HUES6 (cell line): ENCODE measurements around the gene EIF3L.
A peak's percentile ranks its signal among the peaks of the same experiment; 100 is the strongest.

Experiments
- H3K27ac ChIP-seq: 2 replicates; pipeline ENCODE4 v1.7.0; 2013; ENCODE audit warnings: low read depth, mild to moderate bottlenecking, low read length, inconsistent platforms
- H3K27me3 ChIP-seq: 2 replicates; pipeline ENCODE4 v1.6.1; 2013; ENCODE audit warnings: low read length; ENCODE audit not compliant: control insufficient read depth, insufficient read depth
- H3K36me3 ChIP-seq: 2 replicates; pipeline ENCODE4 v1.6.1; 2013; ENCODE audit warnings: low read length; ENCODE audit not compliant: control insufficient read depth, insufficient read depth
- H3K4me1 ChIP-seq: 2 replicates; pipeline ENCODE4 v1.6.1; 2013; ENCODE audit warnings: low read length; ENCODE audit not compliant: control insufficient read depth, insufficient read depth
- H3K4me3 ChIP-seq: 2 replicates; pipeline ENCODE4 v1.5.1; 2013; ENCODE audit warnings: low read depth, low read length
- H3K9ac ChIP-seq: one replicate; pipeline ENCODE4 v1.6.1; 2013; ENCODE audit warnings: mild to moderate bottlenecking, low read length
- H3K9me3 ChIP-seq: 2 replicates; pipeline ENCODE4 v1.6.1; 2013; ENCODE audit warnings: low read depth, low read length; ENCODE audit not compliant: control insufficient read depth, insufficient read depth

The EIF3L gene

DNA sequence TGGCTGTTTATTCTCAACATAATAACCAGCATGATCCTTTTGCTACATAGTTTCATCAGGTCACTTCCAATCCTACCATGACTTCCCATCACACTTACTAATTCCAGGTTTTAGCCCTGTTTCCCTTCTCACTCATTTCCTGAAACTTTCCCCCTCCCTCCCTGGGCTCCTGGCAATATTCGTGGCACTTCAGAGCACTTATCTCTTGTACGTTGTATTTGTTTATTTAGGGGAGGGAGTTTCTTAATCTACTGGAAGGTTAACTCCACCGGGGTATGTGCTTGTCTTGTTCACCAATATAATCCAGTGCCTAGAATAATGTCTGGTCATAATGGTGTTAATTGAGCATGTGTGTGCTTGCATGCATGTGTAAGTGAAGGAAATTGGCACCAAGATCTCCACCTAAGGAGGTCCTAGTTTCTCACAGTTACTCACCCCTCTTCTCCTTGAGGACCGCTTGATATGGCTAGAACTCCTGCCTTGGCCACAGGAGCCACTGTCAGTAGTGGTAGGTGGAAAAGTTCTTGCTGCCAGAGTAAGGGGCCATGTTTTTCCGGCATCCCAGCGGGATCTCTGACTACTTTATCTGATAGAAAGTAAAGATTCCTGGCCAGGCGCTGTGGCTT is 11.7 kb downstream of the EIF3L start:
- Histone ChIP-seq H3K9ac (no peak overlapping the region), H3K4me1 (no peaks in the 10 kb centered on the region), H3K27ac (no peak overlapping the region), H3K9me3 (no peaks in the 10 kb centered on the region), H3K4me3 (no peak overlapping the region), H3K36me3 (peaks cover 94% of the 10 kb centered on the region), H3K27me3 (no peaks in the 10 kb centered on the region)

DNA sequence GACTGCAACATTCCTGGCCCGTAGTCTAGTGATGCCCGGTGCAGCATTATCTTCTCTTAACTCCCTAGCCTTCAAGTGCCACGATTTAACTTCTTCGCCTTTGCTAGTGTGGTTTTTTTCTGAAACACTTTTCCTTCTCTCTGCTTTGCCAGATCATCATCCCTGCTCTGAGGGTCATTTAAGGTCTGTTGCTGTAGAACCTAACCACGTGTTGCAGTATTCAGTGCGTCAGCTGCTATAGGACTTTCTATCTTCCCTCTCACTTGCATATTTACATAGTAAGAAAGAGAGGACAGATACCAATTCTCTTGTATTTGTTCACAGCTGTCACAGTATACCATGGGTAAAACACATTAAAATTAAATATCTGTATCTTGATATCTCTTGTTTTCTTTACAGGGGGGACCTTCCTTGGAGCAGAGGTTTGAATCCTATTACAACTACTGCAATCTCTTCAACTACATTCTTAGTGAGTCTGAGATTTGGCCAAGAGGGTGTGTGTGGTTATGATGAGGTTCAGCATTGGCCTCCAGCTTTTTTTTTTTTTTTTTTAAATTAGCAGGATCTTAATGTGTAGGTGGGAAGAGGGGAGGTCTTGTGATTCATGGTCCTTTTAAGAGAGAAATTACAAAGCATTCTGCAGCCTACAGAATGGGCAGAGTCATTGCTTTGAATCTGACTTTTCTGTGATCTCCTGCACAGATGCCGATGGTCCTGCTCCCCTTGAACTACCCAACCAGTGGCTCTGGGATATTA is 13.5 kb downstream of the EIF3L start:
- Histone ChIP-seq H3K27me3 (no peaks in the 10 kb centered on the region), H3K4me3 (no peak overlapping the region), H3K27ac (no peak overlapping the region), H3K9ac (no peak overlapping the region), H3K4me1 (no peaks in the 10 kb centered on the region), H3K36me3 (peaks cover 92% of the 10 kb centered on the region), H3K9me3 (no peaks in the 10 kb centered on the region)

DNA sequence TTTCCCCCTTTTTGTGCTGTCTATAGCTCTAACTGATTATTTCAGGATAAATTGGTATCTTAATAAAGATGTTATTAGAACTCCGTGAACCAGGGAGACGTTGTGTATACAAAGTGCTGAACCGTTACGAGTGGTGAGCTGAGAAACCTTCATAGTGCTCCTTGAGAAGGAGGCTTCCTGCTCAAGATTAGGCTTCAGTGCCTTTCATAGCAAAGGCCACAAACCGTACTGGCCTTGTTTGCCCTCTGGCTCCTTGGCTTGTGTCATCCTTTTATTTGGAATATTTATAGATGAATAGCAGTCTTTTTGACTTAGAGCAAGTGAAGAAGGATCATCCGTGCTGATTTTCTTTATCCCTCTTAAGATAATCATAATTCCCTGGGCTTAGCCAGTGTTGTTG is 16.3 kb downstream of the EIF3L start:
- Histone ChIP-seq H3K36me3 (peaks cover 92% of the 10 kb centered on the region), H3K27me3 (no peaks in the 10 kb centered on the region), H3K9ac (no peak overlapping the region)

DNA sequence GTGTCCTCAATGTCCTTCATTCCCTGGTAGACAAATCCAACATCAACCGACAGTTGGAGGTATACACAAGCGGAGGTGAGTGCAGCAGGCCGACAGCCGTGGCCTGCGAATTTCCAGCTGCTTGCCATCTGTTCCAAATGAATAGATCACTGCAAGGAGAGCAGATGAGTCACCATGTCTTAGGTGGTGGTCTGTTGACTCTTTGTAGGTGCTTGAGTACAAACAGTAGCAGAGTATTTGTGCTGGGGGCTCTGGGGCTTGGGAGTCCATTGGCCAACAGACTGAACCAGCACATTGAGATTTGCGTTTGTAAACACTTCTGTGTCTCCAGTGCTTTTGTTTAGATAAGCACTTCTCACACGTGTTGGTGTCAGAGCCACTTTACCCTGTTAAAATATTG is 21.1 kb downstream of the EIF3L start:
- H3K9ac ChIP-seq, result no peak overlapping the region
- no peaks in the 10 kb centered on the region for H3K9me3 ChIP-seq
- H3K4me3 ChIP-seq, result no peak overlapping the region
- no peaks in the 10 kb centered on the region for H3K4me1 ChIP-seq
- H3K27ac ChIP-seq, result no peak overlapping the region
- H3K36me3 ChIP-seq, result peaks cover 91% of the 10 kb centered on the region
- H3K27me3 ChIP-seq, result no peaks in the 10 kb centered on the region

More for the DNA sequence above, 16.3 kb downstream of the EIF3L start:
- Histone ChIP-seq H3K27ac (no peak overlapping the region), H3K4me3 (no peak overlapping the region), H3K4me1 (no peaks in the 10 kb centered on the region), H3K9me3 (no peaks in the 10 kb centered on the region)

DNA sequence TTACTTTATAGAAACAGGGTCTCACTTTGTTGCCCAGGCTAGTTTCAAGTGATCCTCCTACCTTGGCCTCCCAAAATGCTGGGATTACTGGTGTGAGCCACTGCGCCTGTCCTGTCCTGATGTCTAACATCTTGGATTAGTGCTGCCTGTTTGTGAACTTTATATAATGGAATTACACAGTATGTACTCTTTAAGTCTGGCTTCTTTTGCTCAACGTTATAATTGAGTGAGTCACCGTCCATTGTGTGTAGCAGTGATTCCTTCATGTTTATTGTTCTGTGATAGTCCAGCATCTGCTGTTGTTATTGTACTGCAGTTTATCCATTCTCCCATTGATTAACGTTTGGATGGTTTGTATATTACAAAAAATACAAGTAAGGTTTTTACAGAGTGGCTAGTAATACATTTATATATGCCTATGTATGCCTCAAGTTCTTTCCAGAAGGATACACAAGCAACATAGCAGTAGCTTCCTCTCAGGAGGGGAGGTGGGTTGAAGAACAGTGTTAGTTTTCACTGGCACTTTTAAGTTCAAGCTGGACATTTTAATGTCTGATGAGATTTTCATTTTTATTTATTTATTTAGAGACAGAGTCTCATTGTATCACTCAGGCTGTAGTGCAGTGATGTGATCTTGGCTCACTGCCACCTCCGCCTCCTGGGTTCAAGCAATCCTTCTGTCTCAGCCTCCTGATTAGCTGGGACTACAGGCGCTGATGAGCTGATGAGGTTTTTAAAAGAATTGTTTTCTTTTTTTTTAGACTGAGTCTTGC is 31.6 kb downstream of the EIF3L start:
- H3K9me3 ChIP-seq, result no peaks in the 10 kb centered on the region
- no peak overlapping the region for H3K27ac ChIP-seq
- H3K36me3 ChIP-seq, result peaks cover 91% of the 10 kb centered on the region
- no peak overlapping the region for H3K4me3 ChIP-seq
- no peaks in the 10 kb centered on the region for H3K27me3 ChIP-seq
- no peak overlapping the region for H3K9ac ChIP-seq
- no peaks in the 10 kb centered on the region for H3K4me1 ChIP-seq

DNA sequence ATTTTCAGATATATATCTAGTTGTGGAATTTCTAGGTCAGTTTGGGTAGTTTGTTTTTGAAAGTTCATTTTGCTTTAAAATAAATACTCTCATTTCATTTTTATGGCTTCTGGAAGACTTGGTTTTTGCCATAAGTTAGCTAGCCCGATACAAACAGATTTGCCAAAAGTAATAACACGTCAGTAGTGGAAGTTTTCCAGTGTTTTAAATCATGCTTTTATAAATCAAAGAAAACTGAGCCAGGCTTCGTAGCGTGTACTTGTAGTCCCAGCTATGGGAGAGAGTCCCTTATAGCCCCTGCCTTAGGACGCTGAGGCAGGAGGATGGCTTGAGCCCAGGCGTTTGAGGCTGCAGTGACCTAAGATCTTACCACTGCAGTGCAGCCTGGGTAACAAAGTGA is 35.2 kb downstream of the EIF3L start:
- peaks cover 86% of the 10 kb centered on the region for H3K36me3 ChIP-seq
- no peaks in the 10 kb centered on the region for H3K27me3 ChIP-seq
- H3K9me3 ChIP-seq, result no peaks in the 10 kb centered on the region
- no peak overlapping the region for H3K27ac ChIP-seq
- H3K4me3 ChIP-seq, result no peak overlapping the region
- H3K9ac ChIP-seq, result no peak overlapping the region
- H3K4me1 ChIP-seq, result no peaks in the 10 kb centered on the region

DNA sequence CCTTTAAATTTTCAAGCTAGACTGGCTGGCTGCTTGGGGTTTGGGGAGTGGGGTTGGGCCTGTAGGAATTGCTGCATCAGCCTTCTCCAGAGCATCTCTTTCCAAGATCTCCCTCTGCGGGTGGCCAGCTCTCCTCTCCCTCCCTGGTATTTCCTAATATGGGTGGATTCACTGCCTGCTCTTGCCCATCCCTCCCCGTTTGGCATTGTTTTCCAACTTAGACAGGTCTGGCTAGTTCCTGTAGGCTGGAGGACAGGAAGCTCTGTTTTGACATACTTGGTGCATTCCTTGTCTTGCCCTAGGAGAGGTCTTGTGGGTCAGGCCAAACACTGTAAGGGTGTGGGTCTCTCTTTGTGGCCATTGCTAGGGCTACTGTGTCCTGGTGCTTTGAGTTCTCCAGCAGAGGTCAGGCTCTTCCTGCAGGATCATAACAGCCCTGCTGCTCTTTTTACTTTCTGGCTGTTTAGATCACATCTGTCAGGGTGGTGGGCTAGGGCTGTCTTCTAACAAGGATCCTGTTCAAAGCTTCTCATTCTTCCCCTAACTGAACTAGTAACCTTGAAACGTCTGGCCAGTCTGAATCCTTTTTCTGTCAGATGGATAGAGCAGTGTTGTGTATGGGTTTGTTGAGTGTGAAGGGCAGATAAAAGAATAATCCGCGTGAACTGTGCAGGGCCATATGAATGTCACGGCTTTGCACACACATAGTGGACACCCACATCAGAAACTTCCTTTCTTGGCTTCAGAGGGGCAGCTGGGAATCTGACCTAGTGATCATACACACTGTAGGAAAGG is 38.6 kb downstream of the EIF3L start:
- H3K4me3 ChIP-seq, result no peak overlapping the region
- H3K36me3 ChIP-seq, result peaks cover 72% of the 10 kb centered on the region
- H3K27me3 ChIP-seq, result no peaks in the 10 kb centered on the region
- H3K9me3 ChIP-seq, result no peaks in the 10 kb centered on the region
- no peaks in the 10 kb centered on the region for H3K4me1 ChIP-seq
- no peak overlapping the region; the same call in 1 of the 2 replicates for H3K27ac ChIP-seq
- peak overlapping the region; percentile 34 for H3K9ac ChIP-seq

DNA sequence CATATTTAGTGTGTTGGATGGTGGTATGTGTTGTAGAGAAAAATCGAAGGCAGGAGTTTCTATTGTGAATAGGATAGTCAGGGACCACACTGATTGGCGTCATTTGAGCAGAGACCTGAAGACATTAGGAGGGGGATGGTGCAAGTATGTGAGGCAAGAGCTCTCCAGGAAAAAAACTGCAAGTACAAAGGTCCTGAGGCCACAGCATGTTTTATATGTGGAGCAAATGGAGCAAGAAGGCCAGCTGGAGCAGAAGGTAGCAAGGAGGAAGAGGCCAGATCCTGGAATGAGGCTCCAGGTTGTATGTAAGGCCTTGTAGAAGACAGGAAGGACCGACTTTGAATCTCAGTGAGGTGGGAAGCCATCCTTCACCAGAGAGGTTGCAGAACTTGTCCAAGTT is 42.7 kb downstream of the EIF3L start:
- no peak overlapping the region for H3K9ac ChIP-seq
- no peak overlapping the region for H3K4me3 ChIP-seq

DNA sequence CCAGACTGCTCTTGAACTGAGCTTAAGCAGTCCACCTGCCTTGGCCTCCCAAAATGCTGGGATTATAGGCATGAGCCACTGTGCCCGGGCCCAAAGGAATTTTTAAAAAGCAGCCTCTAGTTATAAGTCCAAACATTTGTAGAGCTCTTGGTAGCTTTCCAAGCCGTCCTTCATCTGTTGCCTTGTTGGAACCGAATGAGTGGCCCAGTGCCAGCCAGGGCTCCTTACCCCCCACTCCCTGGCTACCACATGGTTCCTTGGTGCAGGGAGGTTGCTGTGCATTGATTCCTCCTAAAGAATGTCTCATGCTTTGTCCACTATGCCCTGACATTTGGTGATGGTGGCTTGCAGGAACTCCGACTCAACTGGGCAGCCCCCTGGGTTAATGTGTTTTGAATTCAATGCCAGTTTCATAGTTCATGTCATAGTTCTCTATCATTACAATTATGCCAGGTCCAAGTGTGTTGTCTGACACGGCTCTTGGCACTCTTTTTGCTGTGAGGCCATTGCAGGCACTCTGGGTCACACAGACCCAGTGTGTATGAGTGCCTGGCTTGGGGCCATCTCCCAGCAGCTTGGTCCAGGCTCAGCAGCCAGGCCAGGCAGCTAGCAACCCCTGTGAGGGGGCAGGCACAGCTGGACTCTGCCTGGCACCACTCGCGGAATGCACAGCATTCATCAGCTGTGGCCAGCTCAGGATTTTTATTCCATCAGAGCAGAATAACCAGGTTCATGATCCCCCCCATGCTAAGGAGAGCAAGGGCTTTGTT is 43.5 kb downstream of the EIF3L start:
- Histone ChIP-seq H3K4me3 (no peak overlapping the region), H3K27ac (no peak overlapping the region), H3K9ac (no peak overlapping the region), H3K36me3 (peaks cover 34% of the 10 kb centered on the region), H3K9me3 (no peaks in the 10 kb centered on the region), H3K27me3 (no peaks in the 10 kb centered on the region), H3K4me1 (peaks cover 43% of the 10 kb centered on the region)

More for the DNA sequence above, 42.7 kb downstream of the EIF3L start:
- H3K9me3 ChIP-seq, result no peaks in the 10 kb centered on the region
- peaks cover 42% of the 10 kb centered on the region for H3K36me3 ChIP-seq
- no peak overlapping the region for H3K27ac ChIP-seq
- no peaks in the 10 kb centered on the region for H3K27me3 ChIP-seq
- H3K4me1 ChIP-seq, result peaks cover 34% of the 10 kb centered on the region

DNA sequence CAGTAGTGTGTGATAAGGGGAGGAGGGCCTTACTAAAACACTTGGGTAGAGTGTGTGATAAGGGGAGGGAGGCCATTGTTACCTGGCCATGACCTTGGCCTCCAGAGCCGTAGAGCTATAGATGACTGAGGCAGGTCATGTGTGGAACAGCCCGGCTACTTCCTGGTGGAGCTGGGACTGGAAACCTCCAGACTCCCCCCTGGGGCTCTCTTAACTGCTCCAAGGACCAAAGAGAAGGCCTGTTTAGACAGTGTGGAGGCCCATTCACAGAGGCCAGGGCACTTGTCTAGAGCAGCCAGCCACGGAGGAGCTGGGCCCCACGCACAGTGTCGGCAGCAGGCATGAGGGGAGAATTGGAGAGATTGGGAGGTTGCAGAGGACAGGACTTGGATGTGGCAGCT is 44.4 kb downstream of the EIF3L start:
- Histone ChIP-seq H3K27me3 (no peaks in the 10 kb centered on the region), H3K9me3 (no peaks in the 10 kb centered on the region), H3K9ac (no peak overlapping the region), H3K4me3 (no peak overlapping the region), H3K36me3 (peaks cover 26% of the 10 kb centered on the region), H3K27ac (0 out of 2 replicates have a peak overlapping the region, but pooled peaks have one; percentile 22), H3K4me1 (peaks cover 51% of the 10 kb centered on the region)
